K562 (cell line): ENCODE measurements around the gene RAP1A. TPM values are rescaled to one million over a fixed set of nuclear protein-coding genes. Genes with fewer than 3 reads are reported as not detected.
A peak's percentile ranks its signal among the peaks of the same experiment; 100 is the strongest.

Experiments
- CBFB ChIP-seq: sonication (generic); formaldehyde crosslinking; IDR thresholded peaks from 2 replicates; pipeline ENCODE4 v1.4.0; 2020; ENCODE audit warnings: mild to moderate bottlenecking, missing genetic modification reagents
- CHD2 ChIP-seq: IDR thresholded peaks from 2 replicates; pipeline ENCODE4 v1.6.1; 2011; ENCODE audit warnings: low read depth, low read length
- JUND ChIP-seq, 2 experiments: IDR thresholded peaks; 2 replicates in 1 of 2; 3 replicates in 1 of 2; pipeline ENCODE4 v1.6.1; 2011; ENCODE audit warnings: borderline replicate concordance in 2 of 2, low read depth in 2 of 2, low read length in 2 of 2, improper control_type of control experiment in 1 of 2, missing biosample characterization in 1 of 2, missing genetic modification characterization in 1 of 2, missing genetic modification reagents in 1 of 2
- MGA ChIP-seq: fragments of 450-650 bp; IDR thresholded peaks from 2 replicates; pipeline ENCODE4 v1.6.1; 2016; ENCODE audit warnings: mild to moderate bottlenecking, moderate library complexity
- MYNN ChIP-seq, 2 experiments: sonication (generic); formaldehyde crosslinking in 1 of 2; IDR thresholded peaks; 2 replicates each; pipeline versions ENCODE4 v1.5.0 to v1.6.1; 2016 to 2020; ENCODE audit warnings: antibody characterized with exemption in 1 of 2, missing genetic modification reagents in 1 of 2
- NR2C1 ChIP-seq, 2 experiments: fragments of 450-650 bp; IDR thresholded peaks; 2 replicates each; pipeline ENCODE4 v1.6.1; 2017; ENCODE audit warnings: mild to moderate bottlenecking in 2 of 2, antibody characterized with exemption in 1 of 2, inconsistent platforms in 1 of 2, missing compliant biosample characterization in 1 of 2, missing genetic modification characterization in 1 of 2
- OTX1 ChIP-seq: fragments of 450-650 bp; formaldehyde crosslinking; IDR thresholded peaks from 2 replicates; pipeline ENCODE4 v1.4.0; 2022; ENCODE audit warnings: mild to moderate bottlenecking
- SREBF2 ChIP-seq: sonication (generic); formaldehyde crosslinking; IDR thresholded peaks from 2 replicates; pipeline ENCODE4 v1.4.0; 2020; ENCODE audit warnings: mild to moderate bottlenecking, missing genetic modification reagents
- ZNF780A ChIP-seq: fragments of 250-450 bp; sonication (Bioruptor Pico); IDR thresholded peaks from 2 replicates; pipeline ENCODE4 v1.5.0; 2021; ENCODE audit warnings: mild to moderate bottlenecking
- polyA plus RNA-seq, 8 experiments: library from polyadenylated mRNA; depleted of rRNA in 4 of 8; stranded (reverse) in 5 of 8; unstranded in 3 of 8; fragments of >200 nt; fragmentation: Nextera tagmentation in 2 of 8; fragmentation: Illumina TruSeq in 1 of 8; extraction: Ambion mirVana in 2 of 8; extraction: Trizol in 1 of 8; gene quantifications; 2 replicates each; pipeline versions ENCODE4 v1.2.1 to v1.2.3, GENCODE V29; 2011 to 2014; ENCODE audit warnings: inconsistent platforms in 1 of 8, missing spikeins in 1 of 8
- total RNA-seq, 7 experiments: library from RNA; depleted of rRNA in 6 of 7; stranded (reverse); fragments of >200 nt in 6 of 7; fragmentation: Illumina TruSeq in 2 of 7; extraction: Trizol in 2 of 7; gene quantifications; 2 replicates each; pipeline versions ENCODE4 v1.2.1 to v1.2.3, GENCODE V29; 2011 to 2021; ENCODE audit warnings: low replicate concordance in 1 of 7
- TF ChIP-seq, protein P1 (sequence below): fragments of 450-650 bp; formaldehyde crosslinking; IDR thresholded peaks from 2 replicates; pipeline ENCODE4 v1.4.0; 2020; ENCODE audit warnings: mild to moderate bottlenecking, moderate library complexity
- TF ChIP-seq, protein P2 (sequence below), 2 experiments: IDR thresholded peaks; 2 replicates each; pipeline ENCODE4 v1.6.1; 2012; ENCODE audit warnings: improper control_type of control experiment in 2 of 2, low read depth in 2 of 2, low read length in 2 of 2, borderline replicate concordance in 1 of 2

RAP1A gene
- total and polyA plus RNA-seq, 9 of the 15 experiments (the other 6 are each of a cell fraction or from before 2014, with no cell fraction given): 13.4 to 86.2 (median 32.5) TPM

- TF ChIP-seq MYNN (IDR thresholded peaks at IDR 0.05): no peak
- no peak for TF ChIP-seq MYNN (CRISPR knock-in tag; IDR thresholded peaks at IDR 0.05)
- TF ChIP-seq OTX1 (CRISPR knock-in tag): peak; percentile 11; the same call in 1 of the 2 replicates
- no peak for TF ChIP-seq CHD2
- TF ChIP-seq, protein P1, sequence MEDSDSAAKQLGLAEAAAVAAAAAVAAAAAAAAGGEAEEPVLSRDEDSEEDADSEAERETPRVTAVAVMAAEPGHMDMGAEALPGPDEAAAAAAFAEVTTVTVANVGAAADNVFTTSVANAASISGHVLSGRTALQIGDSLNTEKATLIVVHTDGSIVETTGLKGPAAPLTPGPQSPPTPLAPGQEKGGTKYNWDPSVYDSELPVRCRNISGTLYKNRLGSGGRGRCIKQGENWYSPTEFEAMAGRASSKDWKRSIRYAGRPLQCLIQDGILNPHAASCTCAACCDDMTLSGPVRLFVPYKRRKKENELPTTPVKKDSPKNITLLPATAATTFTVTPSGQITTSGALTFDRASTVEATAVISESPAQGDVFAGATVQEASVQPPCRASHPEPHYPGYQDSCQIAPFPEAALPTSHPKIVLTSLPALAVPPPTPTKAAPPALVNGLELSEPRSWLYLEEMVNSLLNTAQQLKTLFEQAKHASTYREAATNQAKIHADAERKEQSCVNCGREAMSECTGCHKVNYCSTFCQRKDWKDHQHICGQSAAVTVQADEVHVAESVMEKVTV (CRISPR knock-in tag): no peak
- no peak for TF ChIP-seq JUND (IDR thresholded peaks at IDR 0.05; ENCODE audit: borderline replicate concordance, low read depth, low read length)
- no peak for TF ChIP-seq JUND (tag; IDR thresholded peaks at IDR 0.05; ENCODE audit: borderline replicate concordance, low read depth, low read length)
- peak; percentile 99 for TF ChIP-seq MGA
- no peak for TF ChIP-seq CBFB (CRISPR knock-in tag)
- no peak for TF ChIP-seq ZNF780A (CRISPR knock-in tag)
- peak; percentile 59; the same call in 1 of the 2 replicates for TF ChIP-seq NR2C1 (IDR thresholded peaks at IDR 0.05)
- peak; percentile 51; the same call in 1 of the 2 replicates for TF ChIP-seq NR2C1 (tag; IDR thresholded peaks at IDR 0.05)
- no peak for TF ChIP-seq SREBF2 (CRISPR knock-in tag)
- TF ChIP-seq, protein P2, sequence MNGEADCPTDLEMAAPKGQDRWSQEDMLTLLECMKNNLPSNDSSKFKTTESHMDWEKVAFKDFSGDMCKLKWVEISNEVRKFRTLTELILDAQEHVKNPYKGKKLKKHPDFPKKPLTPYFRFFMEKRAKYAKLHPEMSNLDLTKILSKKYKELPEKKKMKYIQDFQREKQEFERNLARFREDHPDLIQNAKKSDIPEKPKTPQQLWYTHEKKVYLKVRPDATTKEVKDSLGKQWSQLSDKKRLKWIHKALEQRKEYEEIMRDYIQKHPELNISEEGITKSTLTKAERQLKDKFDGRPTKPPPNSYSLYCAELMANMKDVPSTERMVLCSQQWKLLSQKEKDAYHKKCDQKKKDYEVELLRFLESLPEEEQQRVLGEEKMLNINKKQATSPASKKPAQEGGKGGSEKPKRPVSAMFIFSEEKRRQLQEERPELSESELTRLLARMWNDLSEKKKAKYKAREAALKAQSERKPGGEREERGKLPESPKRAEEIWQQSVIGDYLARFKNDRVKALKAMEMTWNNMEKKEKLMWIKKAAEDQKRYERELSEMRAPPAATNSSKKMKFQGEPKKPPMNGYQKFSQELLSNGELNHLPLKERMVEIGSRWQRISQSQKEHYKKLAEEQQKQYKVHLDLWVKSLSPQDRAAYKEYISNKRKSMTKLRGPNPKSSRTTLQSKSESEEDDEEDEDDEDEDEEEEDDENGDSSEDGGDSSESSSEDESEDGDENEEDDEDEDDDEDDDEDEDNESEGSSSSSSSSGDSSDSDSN (IDR thresholded peaks at IDR 0.05; ENCODE audit: borderline replicate concordance in 1 of 2, low read depth in 2 of 2, low read length in 2 of 2): peak in 1 of 2 experiments; percentile 24; a peak in 1 of 4 replicates
Measured at GRCh38 chr1:111620441-111620971, 917 bp downstream of the RAP1A start (continued).
